GM18909 (cell line): ENCODE data around the gene KCTD1.
"Not testable (repeated sequence)": the region's sequence is repeated elsewhere in the genome, so short reads cannot be mapped to it uniquely, and the experiment has no call there.

ENCODE experiments used
- ATAC-seq: cut with Tn5 transposase; IDR thresholded peaks from one replicate; pipeline ENCODE4 v1.9.1; 2021; ENCODE audit warnings: mild to moderate bottlenecking; ENCODE audit not compliant: unreplicated experiment, poor library complexity

The KCTD1 gene

GRCh38 chr18:26461405-26461804 is 86.9 kb downstream of the KCTD1 start:
- ATAC-seq, result no peak

- ATAC-seq, result peak; percentile 78
Observed at GRCh38 chr18:26460449-26461091, 87.8 kb downstream of the KCTD1 start.

- ATAC-seq, result no peak
Observed at GRCh38 chr18:26459884-26460283, 88.5 kb downstream of the KCTD1 start.

- no peak for ATAC-seq
Observed at GRCh38 chr18:26459340-26459739, 89.0 kb downstream of the KCTD1 start.

- ATAC-seq, result peak; percentile 57
Observed at GRCh38 chr18:26458526-26459232, 89.7 kb downstream of the KCTD1 start.

GRCh38 chr18:26457611-26458353 is 90.6 kb downstream of the KCTD1 start:
- ATAC-seq, result no peak

GRCh38 chr18:26457195-26457594 is 91.2 kb downstream of the KCTD1 start:
- no peak for ATAC-seq

GRCh38 chr18:26456070-26456491 is 92.3 kb downstream of the KCTD1 start:
- ATAC-seq, result no peak

GRCh38 chr18:26455639-26456038 is 92.7 kb downstream of the KCTD1 start:
- no peak for ATAC-seq

GRCh38 chr18:26454616-26455015 is 93.7 kb downstream of the KCTD1 start:
- no peak for ATAC-seq

GRCh38 chr18:26454192-26454591 is 94.2 kb downstream of the KCTD1 start:
- no peak for ATAC-seq

GRCh38 chr18:26453386-26453901 is 94.9 kb downstream of the KCTD1 start:
- peak; percentile 66 for ATAC-seq

- ATAC-seq, result no peak
Observed at GRCh38 chr18:26450989-26451682, 97.2 kb downstream of the KCTD1 start.

GRCh38 chr18:26448714-26449159 is 99.6 kb downstream of the KCTD1 start:
- ATAC-seq, result no peak

GRCh38 chr18:26443853-26444252 is 104.5 kb downstream of the KCTD1 start:
- no peak for ATAC-seq

- ATAC-seq, result no peak
Observed at GRCh38 chr18:26442126-26442525, 106.2 kb downstream of the KCTD1 start.

GRCh38 chr18:26440644-26441043 is 107.7 kb downstream of the KCTD1 start:
- no peak for ATAC-seq

- no peak for ATAC-seq
Observed at GRCh38 chr18:26439537-26439936, 108.8 kb downstream of the KCTD1 start.

GRCh38 chr18:26438980-26439379 is 109.4 kb downstream of the KCTD1 start:
- ATAC-seq, result peak; percentile 99

- not testable (repeated sequence) for ATAC-seq
Observed at GRCh38 chr18:26437634-26438033, 110.7 kb downstream of the KCTD1 start.
